GM18499 (cell line): Measurements from ENCODE around the gene UBXN6.

Experiments
- ATAC-seq: cut with Tn5 transposase; IDR thresholded peaks from one replicate; pipeline ENCODE4 v1.9.1; 2021; ENCODE audit warnings: moderate number of reproducible peaks; ENCODE audit not compliant: insufficient read depth, unreplicated experiment

Gene UBXN6

DNA sequence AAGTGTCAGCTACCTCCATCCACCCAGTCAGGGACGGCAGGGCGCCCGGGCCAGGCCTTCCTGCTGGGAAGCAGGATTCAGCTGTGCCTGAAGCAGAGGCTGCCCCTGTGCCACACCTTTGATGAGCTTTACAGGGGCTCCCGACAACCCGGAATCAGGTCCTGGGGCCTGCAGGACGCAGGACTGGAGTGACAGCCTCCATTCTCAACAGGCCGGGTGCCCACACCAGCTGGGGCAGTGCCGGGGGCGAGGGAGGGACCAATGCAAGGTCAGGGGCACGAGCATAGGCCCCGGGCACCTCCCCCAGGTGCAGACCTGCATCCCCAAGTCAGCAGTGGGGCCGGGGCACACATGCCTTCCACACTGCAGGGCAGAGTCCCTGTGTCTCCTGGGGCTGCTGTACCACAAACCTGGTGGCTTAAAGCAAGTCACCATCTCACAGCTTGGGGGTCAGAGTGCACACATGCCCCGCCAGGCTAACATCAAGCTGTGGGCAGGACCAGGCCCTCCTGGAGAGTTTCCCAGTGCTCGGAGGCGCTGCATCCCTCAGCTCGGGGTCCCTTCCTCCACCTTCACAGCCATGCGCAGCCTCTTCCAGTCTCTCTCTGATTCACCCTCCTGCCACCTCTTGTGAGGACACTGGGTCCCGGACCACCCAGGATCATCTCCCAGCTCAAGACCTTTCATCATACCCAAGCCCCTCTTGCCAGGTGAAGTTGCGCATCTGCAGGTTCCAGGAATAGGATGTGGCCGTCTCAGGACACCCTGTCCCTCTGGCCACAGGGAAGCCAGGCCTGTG, 13.4 kb downstream of the UBXN6 start:
- no peak for ATAC-seq

DNA sequence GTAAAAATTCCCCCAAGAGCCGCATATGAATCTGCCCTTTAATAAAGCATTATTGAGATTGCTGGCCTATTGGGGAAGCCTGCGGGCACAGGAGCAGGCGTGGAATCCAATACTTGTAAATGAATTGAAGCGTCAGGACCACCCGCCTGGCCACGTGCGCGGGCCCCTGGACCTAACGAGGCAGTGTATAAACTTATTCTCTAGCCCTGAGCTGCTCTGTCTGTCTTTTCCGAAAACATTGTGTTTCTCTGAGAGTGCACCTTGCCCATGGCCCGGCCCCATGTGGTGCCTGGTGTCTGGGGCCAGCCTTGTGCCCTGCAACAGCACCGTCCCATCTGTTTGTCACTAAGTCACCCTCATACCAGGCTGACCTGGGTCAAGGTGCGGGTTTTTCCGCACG, 14.4 kb downstream of the UBXN6 start:
- ATAC-seq = no peak

DNA sequence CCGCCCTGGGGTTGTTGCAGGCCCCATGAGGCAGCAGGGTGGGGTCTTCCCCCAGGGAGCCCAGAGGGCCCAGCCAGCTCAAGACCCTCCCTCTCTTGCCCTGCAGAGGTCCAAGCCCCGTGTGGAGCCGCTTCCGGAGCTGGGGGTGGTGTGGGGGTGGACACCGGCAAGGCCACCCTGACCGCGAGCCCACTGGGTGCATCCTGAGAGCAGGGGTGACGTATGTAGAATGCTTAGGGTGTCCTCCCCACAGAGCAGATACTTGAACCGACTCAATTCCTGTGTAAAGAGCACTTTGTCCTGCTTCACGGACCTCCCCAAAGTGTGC, 14.8 kb downstream of the UBXN6 start:
- ATAC-seq = no peak

DNA sequence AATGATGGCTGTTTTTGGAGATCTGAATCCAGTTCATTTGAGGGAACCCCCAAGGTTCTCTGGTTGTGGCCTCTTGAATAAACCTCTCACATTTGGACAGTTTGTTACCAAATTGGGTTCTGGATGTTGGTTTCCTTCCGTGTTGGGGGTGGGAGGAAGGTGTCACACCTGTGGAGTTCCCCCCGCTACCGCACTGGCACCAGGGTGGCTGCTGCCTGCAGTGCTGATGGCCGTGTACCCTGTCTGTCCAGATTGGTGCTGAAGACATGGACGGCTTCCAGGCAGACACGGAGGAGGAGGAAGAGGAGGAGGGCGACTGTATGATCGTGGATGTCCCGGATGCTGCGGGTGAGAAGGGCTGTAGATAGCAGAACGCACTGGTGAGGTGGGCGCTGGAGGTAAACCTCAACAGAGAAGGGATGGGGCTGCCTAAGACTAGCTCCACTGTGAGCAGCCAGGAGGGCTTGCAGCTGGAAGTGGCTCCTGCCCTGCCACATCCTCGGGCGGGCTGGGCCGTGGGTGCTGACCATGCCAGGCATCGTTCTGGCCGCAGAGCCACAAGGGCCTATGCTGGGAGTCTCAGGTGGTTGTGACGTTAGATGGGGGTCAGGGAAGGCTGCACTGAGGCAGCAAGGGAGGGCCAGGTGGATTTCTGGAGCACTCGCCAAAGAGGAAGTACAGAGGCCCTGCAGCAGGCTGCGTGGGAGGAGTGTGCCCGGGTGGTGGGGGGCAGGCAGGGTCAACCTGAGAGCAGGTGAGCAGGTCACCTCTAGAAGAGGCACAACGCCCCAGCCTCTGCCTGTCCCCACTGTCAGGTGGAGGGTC, 15.4 kb downstream of the UBXN6 start:
- no peak for ATAC-seq

DNA sequence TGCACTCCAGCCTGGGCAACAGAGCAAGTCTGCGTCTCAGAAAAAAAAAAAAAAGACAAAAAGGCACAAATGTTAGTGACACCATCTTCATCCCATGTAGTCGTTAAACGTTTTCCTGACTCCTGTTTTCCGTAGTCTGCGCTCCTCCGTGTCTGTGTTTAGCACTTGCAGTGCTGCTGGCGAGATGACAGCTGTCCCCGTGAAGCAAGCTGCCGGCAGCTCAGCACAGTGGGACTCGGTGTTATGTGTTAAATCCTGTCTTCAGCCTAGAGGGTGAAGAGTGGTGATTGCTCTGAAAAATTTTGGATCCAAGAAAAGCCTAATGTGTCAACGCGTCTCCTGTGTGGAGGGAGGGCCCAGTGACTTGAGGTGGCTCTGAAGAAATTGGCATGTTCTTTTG, 18.4 kb downstream of the UBXN6 start:
- no peak for ATAC-seq

DNA sequence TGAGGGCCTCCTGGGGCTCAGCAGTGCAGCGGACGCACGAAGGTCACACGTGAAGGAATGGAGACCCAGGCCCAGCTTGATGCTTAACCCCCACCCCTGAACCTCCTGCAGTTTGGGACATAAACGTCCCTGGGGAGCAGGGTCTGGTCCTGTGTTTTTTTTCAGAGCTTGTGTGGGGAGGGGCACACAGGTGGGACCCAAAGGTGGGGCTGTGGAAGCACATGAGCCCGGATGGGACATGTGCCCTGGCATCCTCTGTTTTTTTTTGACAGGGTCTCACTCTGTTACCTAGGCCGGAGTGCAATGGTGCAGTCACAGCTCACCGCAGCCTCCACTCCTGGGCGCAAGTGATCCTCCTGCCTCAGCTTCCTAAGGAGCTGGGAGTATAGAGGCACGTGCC, 20.5 kb downstream of the UBXN6 start:
- ATAC-seq = no peak

DNA sequence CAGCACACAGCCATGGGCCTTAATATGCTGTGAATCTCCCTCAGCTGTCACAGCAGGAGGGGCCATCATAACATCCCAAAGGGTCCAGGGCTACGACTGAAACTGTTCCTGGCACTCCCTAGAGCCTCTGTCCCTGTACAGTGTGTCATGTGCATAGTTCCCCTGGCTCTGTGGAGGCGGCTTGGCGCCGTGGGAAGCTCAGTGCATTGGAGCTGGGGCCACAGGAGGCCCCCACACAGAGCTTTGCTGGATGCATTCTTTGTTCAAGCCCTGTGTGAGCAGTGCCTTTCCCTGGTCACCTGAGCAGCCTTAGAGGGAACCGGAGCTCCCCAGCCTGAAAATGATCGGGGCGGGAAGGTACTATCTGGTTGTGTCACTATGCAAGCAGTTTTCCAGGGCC, 21.4 kb downstream of the UBXN6 start:
- ATAC-seq = no peak

DNA sequence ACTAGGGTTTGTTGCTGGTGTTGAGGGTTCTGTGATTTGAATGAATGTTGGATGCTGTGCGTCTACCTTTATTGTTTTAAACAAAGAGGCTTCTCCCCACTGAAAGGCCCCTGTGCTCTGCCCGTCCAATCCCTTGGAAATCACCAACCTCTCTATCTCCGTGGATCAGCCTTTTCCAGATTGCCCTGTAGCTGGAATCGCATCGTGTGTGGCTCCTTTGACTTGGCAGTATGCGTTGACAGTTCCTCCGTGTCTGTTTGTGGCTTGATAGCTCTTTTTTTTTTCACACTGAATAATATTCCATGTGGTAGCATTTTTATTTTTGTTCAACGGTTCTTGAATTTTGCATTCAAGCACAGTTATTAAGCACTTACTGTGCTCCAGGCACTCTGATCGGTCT, 23.2 kb downstream of the UBXN6 start:
- ATAC-seq = no peak

DNA sequence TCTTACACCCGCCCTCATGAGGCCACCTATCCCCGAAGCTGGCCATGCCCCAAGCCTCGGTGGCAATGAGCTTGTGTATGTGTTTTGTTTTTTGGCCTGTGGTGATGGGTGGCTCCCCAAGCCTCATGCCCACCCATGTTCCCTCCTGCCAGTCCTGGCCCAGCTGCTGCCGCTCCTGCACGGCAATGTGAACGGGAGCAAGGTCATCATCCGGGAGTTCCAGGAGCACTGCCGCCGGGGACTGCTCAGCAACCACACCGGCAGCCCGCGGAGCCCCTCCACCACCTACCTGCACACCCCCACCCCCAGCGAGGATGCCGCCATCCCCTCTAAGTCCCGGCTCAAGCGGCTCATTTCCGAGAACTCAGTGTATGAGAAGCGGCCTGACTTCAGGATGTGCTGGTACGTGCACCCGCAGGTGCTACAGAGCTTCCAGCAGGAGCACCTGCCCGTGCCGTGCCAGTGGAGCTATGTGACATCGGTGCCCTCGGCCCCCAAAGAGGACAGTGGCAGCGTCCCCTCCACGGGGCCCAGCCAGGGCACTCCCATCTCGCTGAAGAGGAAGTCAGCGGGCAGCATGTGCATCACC, 24.6 kb downstream of the UBXN6 start:
- ATAC-seq = no peak

DNA sequence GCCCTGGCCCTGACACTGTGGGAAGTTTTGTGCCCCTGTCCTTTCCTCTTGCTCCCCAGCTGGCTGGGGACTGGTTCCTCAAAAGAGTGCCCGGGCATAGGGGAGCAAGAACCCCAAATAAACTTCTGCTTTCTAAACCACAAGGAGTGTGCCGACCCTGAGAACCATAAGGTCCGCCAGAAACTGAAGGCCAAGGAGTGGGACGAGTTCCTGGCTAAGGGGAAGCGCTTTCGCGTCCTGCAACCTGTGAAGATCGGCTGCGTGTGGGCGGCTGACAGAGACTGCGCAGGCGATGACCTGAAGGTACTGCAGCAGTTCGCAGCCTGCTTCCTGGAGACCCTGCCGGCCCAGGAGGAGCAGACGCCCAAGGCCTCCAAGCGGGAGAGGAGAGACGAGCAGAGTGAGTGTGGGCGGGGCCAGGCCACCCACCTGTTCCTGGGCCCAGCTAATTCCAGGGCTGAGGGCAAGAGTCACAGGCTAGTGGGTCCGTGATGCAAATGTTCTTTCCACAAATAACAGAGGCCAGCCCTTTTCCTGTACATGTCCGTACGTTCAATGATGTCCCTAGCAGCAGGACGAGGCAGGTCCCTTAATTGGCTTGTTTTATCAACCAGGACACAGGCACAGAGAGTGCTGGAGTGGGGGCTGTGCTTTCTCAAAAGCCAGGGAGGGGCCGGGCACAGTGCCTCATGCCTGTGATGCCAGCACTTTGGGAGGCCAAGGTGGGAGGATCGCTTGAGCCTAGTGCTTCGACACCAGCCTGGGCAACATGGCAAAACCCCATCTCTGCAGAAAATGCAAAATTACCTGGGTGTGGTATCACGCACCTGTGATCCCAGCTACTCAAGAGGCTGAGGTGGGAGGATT, 25.6 kb downstream of the UBXN6 start:
- ATAC-seq = no peak

DNA sequence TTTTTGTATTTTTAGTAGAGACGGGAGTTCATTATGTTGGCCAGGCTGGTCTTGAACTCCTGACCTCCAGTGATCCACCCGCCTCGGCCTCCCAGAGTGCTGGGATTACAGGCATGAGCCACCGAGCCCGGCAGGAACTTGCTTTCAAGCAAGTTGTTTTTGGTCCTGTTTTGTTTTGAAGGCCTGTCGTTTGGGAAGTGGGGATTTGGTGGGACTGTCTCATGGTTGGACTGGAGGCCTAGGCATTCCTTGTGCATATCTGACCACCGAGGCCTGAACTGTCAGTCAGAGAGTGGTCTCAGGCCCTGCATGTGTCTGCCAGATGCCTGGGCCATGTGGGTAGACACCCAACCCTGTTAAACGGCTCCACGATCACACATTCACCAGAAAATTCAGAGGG, 26.3 kb downstream of the UBXN6 start:
- no peak for ATAC-seq

DNA sequence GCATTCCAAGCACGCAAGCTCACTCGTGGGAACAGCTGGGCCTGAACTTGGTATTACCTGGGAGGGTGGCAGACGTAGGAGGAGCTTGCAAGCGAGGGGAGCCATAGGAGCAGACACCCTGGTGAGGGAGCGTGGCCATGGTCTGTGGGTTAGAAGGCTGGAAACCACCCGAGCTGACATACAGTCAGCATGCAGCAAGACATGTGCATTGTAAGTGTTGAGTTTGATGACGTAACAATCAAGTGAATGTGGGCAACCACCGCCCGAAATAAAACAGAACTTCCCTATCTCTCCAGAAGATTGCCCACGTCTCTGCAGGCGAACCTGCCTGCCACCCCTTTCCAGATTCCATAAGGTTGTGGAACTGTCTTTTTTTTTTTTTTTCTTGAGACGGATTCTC, 26.8 kb downstream of the UBXN6 start:
- ATAC-seq = no peak

DNA sequence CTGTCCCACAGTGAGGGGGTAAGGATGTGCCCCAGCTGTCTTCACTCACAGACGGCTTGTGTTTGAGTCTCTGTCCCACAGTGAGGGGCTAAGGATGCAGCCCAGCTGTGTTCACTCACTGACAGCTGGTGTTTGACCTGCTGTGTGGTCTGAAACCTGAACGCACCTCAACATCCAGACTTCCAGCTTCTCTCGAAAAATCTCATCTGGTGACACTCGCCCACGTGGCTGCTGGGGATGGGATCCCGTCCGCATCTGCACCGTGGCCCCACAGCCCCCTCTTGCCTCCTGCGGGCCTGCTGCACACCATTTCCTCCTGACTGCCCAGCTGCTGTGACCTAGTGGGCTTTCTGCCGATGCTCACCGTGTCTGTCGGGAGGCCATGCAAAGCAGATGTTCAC, 27.8 kb downstream of the UBXN6 start:
- ATAC-seq = no peak

DNA sequence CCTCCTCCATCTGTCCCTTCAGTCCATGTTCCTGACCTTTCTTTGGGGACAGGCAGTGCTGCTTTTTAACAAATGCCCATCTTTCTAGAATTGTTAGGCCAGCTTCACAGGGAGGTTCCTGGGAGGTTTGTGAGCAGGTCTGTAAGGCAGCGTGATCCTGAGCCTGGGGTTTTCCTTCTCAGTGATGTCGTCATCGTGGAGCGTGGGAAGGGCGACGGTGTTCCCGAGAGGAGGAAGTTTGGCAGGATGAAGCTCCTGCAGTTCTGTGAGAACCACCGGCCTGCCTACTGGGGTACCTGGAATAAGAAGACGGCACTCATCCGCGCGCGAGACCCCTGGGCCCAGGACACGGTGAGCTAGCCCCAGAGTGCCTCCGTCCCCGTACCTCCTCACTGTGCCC, 28.3 kb downstream of the UBXN6 start:
- ATAC-seq = no peak

DNA sequence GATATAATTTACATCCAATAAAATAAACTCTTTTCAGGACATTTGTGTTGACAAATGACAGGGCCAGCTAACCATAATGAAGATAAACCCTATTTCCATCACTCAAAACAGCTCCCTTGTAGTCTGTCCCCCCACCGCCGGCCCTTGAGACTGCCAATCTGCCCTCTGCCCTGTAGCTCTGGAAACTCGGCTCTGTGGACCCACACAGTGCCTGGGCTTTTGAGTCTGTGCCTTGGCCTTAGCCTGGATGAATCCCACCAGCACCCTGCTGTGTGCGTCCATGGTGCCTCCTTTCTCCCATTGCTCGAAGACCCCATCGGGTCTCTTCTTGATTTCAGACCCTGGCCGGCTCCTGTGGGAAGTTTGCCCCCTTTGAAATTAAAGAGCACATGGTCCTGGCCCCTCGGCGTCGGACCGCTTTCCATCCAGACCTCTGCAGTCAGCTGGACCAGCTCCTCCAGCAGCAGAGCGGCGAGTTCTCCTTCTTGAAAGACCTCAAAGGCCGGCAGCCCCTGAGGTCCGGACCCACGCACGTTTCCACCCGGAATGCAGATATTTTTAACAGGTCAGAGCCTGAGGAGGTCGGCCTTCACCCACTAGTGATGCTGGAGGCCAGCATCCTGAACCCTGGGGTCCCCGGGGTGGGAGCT, 29.1 kb downstream of the UBXN6 start:
- ATAC-seq = no peak

DNA sequence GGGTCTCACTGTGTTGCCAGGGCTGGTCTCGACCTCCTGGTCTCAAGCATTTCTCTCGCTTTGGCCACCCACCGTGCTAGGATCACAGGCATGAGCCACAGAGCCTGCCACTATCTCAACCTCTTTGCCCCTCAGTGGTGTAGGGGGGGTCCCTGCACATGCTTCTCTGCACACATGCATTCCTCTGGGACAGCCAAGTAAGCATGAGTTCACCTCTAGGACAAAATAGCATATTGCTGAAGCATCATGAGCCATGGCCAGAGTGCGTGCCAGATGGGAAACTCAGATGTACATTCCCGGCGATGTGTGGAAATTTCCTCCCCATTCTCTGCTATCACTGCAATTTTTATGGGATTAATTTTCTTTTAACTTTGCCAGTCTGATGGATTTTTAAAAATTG, 32.1 kb downstream of the UBXN6 start:
- no peak for ATAC-seq

DNA sequence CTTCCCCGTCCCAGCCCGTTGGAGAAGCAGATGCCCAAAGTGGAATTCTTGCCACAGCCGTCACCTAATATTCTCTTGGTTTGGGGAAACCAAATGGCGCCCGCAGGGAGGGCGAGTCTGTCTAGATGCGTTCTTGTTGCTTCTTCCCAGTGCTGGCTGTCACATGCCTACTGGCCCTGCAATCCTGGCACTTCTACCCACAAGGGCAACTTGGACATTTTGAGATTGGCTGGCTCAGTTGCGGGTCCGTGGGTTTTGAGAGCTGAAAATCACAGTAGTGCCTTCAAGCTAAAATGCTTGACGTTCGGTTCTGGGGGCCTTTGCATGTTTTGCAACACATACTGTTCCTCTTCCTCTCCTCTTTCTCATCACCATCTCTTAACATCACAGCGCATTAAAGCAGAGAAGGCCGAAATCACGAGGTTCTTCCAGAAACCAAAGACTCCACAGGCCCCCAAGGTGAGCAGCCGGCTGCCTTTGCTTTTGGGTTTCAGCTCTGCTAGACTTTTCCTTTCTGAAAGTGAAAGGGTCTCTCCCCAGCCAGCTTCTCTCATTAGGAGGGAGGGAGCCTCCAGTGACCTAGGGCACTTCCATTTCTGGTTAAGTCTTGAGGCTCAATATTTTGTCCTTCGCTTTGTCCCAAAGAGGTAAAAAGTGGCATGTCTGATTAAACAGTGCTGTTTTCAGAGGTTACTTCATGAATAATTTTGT, 34.0 kb downstream of the UBXN6 start:
- no peak for ATAC-seq

DNA sequence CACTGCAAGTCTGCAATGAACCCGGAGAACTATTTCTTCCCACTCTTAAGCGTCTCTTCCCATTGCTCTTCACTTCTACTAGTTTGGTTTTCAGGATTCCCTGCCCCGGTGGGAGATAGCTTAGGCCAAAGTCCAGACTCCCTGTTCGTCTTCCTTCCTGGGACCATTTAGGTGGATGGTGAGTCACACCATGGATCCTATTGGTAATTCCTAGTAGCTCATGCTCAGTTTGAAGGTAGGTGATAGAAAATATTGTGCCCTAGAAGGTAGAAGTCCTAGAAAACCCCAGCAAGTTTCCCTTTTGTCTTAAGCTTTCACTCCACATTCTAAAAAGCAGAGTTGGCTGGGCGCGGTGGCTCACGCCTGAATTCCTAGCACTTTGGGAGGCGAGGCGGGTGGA, 41.3 kb downstream of the UBXN6 start:
- no peak for ATAC-seq

DNA sequence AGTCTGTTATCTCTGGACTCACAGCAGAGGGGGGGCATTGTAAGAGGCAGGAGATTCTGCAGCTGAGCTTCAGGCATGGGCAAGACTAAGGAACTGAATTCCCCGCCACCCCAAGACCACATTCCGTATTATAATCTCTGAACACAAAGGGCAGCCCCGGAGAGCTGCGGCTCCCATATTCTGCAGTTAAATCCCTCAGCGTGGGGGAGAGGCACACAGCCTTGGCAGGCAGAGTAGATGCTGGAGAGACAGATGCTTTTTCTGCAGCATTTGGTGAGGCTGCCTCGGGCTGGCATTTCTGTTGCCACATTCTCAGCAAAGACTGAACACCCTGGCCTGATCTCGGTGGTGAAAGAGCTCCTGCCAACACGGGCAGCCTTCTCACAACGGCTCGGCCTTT, 42.2 kb downstream of the UBXN6 start:
- ATAC-seq = no peak
